HepG2 (cell line): Measurements from ENCODE around the gene MDH2. TPM values are rescaled to one million over a fixed set of nuclear protein-coding genes. Genes with fewer than 3 reads are reported as not detected.
A peak's percentile ranks its signal among the peaks of the same experiment; 100 is the strongest.

Experiments used
- ATF1 ChIP-seq: IDR thresholded peaks from 2 replicates; pipeline ENCODE4 v1.6.1; 2016; ENCODE audit warnings: mild to moderate bottlenecking, control low read depth
- FIP1L1 ChIP-seq: fragments of 200-400 bp; formaldehyde crosslinking; IDR thresholded peaks from 2 replicates; pipeline ENCODE4 v1.6.1; 2018; ENCODE audit warnings: low read depth, mild to moderate bottlenecking, low read length, moderate library complexity, borderline replicate concordance; ENCODE audit not compliant: insufficient read depth
- KLF6 ChIP-seq: IDR thresholded peaks from 2 replicates; pipeline ENCODE4 v1.8.0; 2016; ENCODE audit warnings: missing biosample characterization, missing genetic modification reagents
- NR1H2 ChIP-seq: sonication (generic); formaldehyde crosslinking; IDR thresholded peaks from 2 replicates; pipeline ENCODE4 v1.8.1; 2022; ENCODE audit warnings: low read depth, missing genetic modification reagents, borderline replicate concordance
- SAP130 ChIP-seq: IDR thresholded peaks from 2 replicates; pipeline ENCODE4 v1.6.1; 2016; ENCODE audit warnings: low read depth
- SMARCC2 ChIP-seq: fragments of 450-650 bp; IDR thresholded peaks from 2 replicates; pipeline ENCODE4 v1.6.1; 2017; ENCODE audit warnings: antibody characterized with exemption, mild to moderate bottlenecking
- SOX5 ChIP-seq: IDR thresholded peaks from 2 replicates; pipeline ENCODE4 v1.6.1; 2016; ENCODE audit warnings: borderline replicate concordance
- TAF1 ChIP-seq: sonication (generic); formaldehyde crosslinking; IDR thresholded peaks from 2 replicates; pipeline ENCODE4 v1.4.0; 2020; ENCODE audit warnings: missing genetic modification reagents
- TBX2 ChIP-seq: sonication (generic); formaldehyde crosslinking; IDR thresholded peaks from 2 replicates; pipeline ENCODE4 v1.5.0; 2020; ENCODE audit warnings: missing genetic modification reagents, mild to moderate bottlenecking, borderline replicate concordance
- TOPORS ChIP-seq: sonication (generic); formaldehyde crosslinking; IDR thresholded peaks from 2 replicates; pipeline ENCODE4 v1.8.0; 2023; ENCODE audit warnings: mild to moderate bottlenecking, missing genetic modification reagents
- ZNF230 ChIP-seq: sonication (generic); formaldehyde crosslinking; IDR thresholded peaks from 2 replicates; pipeline ENCODE4 v1.4.0; 2020; ENCODE audit warnings: mild to moderate bottlenecking, missing genetic modification reagents
- ZNF24 ChIP-seq: fragments of 450-650 bp; IDR thresholded peaks from 2 replicates; pipeline ENCODE4 v1.6.1; 2017; ENCODE audit warnings: antibody characterized with exemption, mild to moderate bottlenecking
- ZSCAN12 ChIP-seq: sonication (generic); formaldehyde crosslinking; IDR thresholded peaks from 2 replicates; pipeline ENCODE4 v1.9.0; 2021; ENCODE audit warnings: mild to moderate bottlenecking, missing genetic modification reagents
- polyA plus RNA-seq, 8 experiments: library from polyadenylated mRNA; depleted of rRNA in 3 of 8; stranded (reverse) in 7 of 8; unstranded in 1 of 8; fragments of >200 nt; fragmentation: Illumina TruSeq in 4 of 8; extraction: Trizol in 4 of 8; gene quantifications; 2 replicates each; pipeline versions ENCODE4 v1.2.1 to v1.2.3, GENCODE V29; 2011 to 2016; ENCODE audit warnings: low read depth in 4 of 8, missing spikeins in 1 of 8, mixed read lengths in 1 of 8; ENCODE audit not compliant: insufficient read depth in 1 of 8
- total RNA-seq, 5 experiments: library from RNA; depleted of rRNA; stranded (reverse); fragments of >200 nt; fragmentation: Illumina TruSeq; extraction: Trizol; gene quantifications; 2 replicates each; pipeline ENCODE4 v1.2.3, GENCODE V29; 2016; ENCODE audit warnings: low read depth in 1 of 5
- TF ChIP-seq, protein P1 (sequence below): sonication (generic); formaldehyde crosslinking; IDR thresholded peaks from 2 replicates; pipeline ENCODE4 v1.4.0; 2020; ENCODE audit warnings: missing genetic modification reagents
- TF ChIP-seq, protein P2 (sequence below): sonication (generic); formaldehyde crosslinking; IDR thresholded peaks from 2 replicates; pipeline ENCODE4 v1.5.1; 2020; ENCODE audit warnings: mild to moderate bottlenecking, missing genetic modification reagents, moderate library complexity
- TF ChIP-seq, protein P3 (sequence below): sonication (generic); formaldehyde crosslinking; IDR thresholded peaks from 2 replicates; pipeline ENCODE4 v1.4.0; 2020; ENCODE audit warnings: mild to moderate bottlenecking, missing genetic modification reagents
- TF ChIP-seq, protein P4 (sequence below): sonication (generic); formaldehyde crosslinking; IDR thresholded peaks from 2 replicates; pipeline ENCODE4 v1.4.0; 2020; ENCODE audit warnings: missing genetic modification reagents

Gene MDH2
- total and polyA plus RNA-seq, 2 of the 13 experiments (the other 11 are each of a cell fraction or from before 2014, with no cell fraction given) = 81.4 to 90.3 TPM

DNA sequence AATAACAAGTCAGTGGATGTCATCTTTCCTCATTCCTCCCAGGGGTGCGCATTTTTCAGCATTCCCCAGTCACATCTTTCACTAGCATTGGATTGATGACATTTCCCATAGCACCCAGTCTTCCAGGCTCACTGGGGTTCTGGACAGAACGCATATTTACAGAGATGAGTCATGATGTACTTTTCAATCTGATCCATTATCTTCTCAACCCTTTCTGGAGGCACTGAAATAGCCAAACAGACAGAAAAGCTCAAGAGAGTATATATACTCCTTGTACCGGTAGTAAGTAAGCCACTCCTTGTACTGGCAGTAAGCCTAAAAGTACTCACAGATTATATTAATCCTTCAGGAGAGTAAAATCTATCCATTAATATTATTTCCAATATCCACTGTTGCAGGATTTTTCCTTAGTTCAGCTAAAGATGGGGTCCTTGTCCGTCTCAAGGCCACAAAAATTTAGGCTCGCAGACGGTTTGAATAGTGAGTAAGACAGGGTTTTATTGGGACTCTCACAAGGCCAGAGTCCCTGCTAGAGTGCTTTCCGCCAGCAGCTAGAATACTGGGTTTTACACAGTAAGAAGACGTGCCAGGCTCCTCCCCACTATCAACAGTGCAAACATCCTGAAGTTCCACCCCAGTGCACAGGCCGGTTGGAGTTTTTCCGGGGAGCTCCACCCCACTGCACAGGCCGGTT, 60.8 kb downstream of the MDH2 start (continued):
- TF ChIP-seq, protein P1, sequence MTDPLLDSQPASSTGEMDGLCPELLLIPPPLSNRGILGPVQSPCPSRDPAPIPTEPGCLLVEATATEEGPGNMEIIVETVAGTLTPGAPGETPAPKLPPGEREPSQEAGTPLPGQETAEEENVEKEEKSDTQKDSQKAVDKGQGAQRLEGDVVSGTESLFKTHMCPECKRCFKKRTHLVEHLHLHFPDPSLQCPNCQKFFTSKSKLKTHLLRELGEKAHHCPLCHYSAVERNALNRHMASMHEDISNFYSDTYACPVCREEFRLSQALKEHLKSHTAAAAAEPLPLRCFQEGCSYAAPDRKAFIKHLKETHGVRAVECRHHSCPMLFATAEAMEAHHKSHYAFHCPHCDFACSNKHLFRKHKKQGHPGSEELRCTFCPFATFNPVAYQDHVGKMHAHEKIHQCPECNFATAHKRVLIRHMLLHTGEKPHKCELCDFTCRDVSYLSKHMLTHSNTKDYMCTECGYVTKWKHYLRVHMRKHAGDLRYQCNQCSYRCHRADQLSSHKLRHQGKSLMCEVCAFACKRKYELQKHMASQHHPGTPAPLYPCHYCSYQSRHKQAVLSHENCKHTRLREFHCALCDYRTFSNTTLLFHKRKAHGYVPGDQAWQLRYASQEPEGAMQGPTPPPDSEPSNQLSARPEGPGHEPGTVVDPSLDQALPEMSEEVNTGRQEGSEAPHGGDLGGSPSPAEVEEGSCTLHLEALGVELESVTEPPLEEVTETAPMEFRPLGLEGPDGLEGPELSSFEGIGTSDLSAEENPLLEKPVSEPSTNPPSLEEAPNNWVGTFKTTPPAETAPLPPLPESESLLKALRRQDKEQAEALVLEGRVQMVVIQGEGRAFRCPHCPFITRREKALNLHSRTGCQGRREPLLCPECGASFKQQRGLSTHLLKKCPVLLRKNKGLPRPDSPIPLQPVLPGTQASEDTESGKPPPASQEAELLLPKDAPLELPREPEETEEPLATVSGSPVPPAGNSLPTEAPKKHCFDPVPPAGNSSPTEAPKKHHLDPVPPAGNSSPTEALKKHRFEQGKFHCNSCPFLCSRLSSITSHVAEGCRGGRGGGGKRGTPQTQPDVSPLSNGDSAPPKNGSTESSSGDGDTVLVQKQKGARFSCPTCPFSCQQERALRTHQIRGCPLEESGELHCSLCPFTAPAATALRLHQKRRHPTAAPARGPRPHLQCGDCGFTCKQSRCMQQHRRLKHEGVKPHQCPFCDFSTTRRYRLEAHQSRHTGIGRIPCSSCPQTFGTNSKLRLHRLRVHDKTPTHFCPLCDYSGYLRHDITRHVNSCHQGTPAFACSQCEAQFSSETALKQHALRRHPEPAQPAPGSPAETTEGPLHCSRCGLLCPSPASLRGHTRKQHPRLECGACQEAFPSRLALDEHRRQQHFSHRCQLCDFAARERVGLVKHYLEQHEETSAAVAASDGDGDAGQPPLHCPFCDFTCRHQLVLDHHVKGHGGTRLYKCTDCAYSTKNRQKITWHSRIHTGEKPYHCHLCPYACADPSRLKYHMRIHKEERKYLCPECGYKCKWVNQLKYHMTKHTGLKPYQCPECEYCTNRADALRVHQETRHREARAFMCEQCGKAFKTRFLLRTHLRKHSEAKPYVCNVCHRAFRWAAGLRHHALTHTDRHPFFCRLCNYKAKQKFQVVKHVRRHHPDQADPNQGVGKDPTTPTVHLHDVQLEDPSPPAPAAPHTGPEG (CRISPR knock-in tag) = 0 out of 2 replicates have a peak, but pooled peaks have one; percentile 43
- no peak for TF ChIP-seq NR1H2 (CRISPR knock-in tag)
- TF ChIP-seq, protein P2, sequence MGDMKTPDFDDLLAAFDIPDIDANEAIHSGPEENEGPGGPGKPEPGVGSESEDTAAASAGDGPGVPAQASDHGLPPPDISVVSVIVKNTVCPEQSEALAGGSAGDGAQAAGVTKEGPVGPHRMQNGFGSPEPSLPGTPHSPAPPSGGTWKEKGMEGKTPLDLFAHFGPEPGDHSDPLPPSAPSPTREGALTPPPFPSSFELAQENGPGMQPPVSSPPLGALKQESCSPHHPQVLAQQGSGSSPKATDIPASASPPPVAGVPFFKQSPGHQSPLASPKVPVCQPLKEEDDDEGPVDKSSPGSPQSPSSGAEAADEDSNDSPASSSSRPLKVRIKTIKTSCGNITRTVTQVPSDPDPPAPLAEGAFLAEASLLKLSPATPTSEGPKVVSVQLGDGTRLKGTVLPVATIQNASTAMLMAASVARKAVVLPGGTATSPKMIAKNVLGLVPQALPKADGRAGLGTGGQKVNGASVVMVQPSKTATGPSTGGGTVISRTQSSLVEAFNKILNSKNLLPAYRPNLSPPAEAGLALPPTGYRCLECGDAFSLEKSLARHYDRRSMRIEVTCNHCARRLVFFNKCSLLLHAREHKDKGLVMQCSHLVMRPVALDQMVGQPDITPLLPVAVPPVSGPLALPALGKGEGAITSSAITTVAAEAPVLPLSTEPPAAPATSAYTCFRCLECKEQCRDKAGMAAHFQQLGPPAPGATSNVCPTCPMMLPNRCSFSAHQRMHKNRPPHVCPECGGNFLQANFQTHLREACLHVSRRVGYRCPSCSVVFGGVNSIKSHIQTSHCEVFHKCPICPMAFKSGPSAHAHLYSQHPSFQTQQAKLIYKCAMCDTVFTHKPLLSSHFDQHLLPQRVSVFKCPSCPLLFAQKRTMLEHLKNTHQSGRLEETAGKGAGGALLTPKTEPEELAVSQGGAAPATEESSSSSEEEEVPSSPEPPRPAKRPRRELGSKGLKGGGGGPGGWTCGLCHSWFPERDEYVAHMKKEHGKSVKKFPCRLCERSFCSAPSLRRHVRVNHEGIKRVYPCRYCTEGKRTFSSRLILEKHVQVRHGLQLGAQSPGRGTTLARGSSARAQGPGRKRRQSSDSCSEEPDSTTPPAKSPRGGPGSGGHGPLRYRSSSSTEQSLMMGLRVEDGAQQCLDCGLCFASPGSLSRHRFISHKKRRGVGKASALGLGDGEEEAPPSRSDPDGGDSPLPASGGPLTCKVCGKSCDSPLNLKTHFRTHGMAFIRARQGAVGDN (CRISPR knock-in tag) = peak; percentile 26; the same call in 1 of the 2 replicates
- peak; percentile 72 for TF ChIP-seq TAF1 (CRISPR knock-in tag)
- TF ChIP-seq, protein P3, sequence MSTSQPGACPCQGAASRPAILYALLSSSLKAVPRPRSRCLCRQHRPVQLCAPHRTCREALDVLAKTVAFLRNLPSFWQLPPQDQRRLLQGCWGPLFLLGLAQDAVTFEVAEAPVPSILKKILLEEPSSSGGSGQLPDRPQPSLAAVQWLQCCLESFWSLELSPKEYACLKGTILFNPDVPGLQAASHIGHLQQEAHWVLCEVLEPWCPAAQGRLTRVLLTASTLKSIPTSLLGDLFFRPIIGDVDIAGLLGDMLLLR (CRISPR knock-in tag) = no peak
- TF ChIP-seq, protein P4, sequence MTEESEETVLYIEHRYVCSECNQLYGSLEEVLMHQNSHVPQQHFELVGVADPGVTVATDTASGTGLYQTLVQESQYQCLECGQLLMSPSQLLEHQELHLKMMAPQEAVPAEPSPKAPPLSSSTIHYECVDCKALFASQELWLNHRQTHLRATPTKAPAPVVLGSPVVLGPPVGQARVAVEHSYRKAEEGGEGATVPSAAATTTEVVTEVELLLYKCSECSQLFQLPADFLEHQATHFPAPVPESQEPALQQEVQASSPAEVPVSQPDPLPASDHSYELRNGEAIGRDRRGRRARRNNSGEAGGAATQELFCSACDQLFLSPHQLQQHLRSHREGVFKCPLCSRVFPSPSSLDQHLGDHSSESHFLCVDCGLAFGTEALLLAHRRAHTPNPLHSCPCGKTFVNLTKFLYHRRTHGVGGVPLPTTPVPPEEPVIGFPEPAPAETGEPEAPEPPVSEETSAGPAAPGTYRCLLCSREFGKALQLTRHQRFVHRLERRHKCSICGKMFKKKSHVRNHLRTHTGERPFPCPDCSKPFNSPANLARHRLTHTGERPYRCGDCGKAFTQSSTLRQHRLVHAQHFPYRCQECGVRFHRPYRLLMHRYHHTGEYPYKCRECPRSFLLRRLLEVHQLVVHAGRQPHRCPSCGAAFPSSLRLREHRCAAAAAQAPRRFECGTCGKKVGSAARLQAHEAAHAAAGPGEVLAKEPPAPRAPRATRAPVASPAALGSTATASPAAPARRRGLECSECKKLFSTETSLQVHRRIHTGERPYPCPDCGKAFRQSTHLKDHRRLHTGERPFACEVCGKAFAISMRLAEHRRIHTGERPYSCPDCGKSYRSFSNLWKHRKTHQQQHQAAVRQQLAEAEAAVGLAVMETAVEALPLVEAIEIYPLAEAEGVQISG = peak; percentile 35; the same call in 1 of the 2 replicates
- TF ChIP-seq SOX5 (CRISPR knock-in tag) = no peak; the same call in 1 of the 2 replicates
- peak; percentile 76 for TF ChIP-seq KLF6 (CRISPR knock-in tag)
- TF ChIP-seq SMARCC2 = no peak
- TF ChIP-seq TBX2 (CRISPR knock-in tag) = peak; percentile 38
- TF ChIP-seq ZNF24 = no peak
- TF ChIP-seq ZSCAN12 (CRISPR knock-in tag) = no peak
- TF ChIP-seq ATF1 (CRISPR knock-in tag) = no peak
- no peak for TF ChIP-seq TOPORS (CRISPR knock-in tag)
- TF ChIP-seq SAP130 (CRISPR knock-in tag) = peak; percentile 84
- no peak for TF ChIP-seq ZNF230
- TF ChIP-seq FIP1L1 = no peak
